Measurements from ENCODE around the gene CARS2. TPM values are rescaled to one million over a fixed set of nuclear protein-coding genes. Genes with fewer than 3 reads are reported as not detected.
A peak's percentile ranks its signal among the peaks of the same experiment; 100 is the strongest.

The CARS2 gene
- total RNA-seq, 2 donors from 2014 or later = 43.0 to 82.6 TPM

DNA sequence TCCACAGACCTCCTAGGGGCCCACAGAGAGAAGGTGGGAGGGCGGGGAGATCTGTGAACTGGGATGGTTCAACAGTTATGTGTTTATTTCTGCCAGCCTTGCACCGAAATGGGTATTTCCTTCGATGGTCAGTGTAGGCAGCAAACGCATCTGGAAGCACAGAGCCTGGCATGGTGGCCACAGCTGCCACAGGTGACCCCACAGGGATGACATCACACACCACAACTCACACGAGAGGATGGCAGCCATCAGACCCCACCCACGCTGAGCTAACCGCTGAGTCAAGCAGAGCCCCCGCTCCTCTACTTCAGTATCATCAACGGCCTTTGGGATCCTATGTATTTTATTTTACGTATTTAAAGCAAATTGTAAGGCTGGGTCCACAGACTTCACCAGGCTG lies 53.2 kb downstream of the CARS2 start:
- H3K27me3 ChIP-seq = no peaks in the 10 kb centered on the region
- no peak overlapping the region for H3K4me3 ChIP-seq
- H3K27ac ChIP-seq = no peak overlapping the region
- no peaks in the 10 kb centered on the region for H3K4me1 ChIP-seq
- TF ChIP-seq, protein P1, sequence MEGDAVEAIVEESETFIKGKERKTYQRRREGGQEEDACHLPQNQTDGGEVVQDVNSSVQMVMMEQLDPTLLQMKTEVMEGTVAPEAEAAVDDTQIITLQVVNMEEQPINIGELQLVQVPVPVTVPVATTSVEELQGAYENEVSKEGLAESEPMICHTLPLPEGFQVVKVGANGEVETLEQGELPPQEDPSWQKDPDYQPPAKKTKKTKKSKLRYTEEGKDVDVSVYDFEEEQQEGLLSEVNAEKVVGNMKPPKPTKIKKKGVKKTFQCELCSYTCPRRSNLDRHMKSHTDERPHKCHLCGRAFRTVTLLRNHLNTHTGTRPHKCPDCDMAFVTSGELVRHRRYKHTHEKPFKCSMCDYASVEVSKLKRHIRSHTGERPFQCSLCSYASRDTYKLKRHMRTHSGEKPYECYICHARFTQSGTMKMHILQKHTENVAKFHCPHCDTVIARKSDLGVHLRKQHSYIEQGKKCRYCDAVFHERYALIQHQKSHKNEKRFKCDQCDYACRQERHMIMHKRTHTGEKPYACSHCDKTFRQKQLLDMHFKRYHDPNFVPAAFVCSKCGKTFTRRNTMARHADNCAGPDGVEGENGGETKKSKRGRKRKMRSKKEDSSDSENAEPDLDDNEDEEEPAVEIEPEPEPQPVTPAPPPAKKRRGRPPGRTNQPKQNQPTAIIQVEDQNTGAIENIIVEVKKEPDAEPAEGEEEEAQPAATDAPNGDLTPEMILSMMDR (IDR thresholded peaks at IDR 0.05) = no peak
- no peak overlapping the region for H3K9ac ChIP-seq (ENCODE audit: low read depth in 2 of 2, low read length in 2 of 2)
- intact Hi-C loops (cut with DNase I) = no loop called here
- no peak for DNase-seq
- no peaks in the 10 kb centered on the region for H3K9me3 ChIP-seq
- no peaks in the 10 kb centered on the region for H3K36me3 ChIP-seq

DNA sequence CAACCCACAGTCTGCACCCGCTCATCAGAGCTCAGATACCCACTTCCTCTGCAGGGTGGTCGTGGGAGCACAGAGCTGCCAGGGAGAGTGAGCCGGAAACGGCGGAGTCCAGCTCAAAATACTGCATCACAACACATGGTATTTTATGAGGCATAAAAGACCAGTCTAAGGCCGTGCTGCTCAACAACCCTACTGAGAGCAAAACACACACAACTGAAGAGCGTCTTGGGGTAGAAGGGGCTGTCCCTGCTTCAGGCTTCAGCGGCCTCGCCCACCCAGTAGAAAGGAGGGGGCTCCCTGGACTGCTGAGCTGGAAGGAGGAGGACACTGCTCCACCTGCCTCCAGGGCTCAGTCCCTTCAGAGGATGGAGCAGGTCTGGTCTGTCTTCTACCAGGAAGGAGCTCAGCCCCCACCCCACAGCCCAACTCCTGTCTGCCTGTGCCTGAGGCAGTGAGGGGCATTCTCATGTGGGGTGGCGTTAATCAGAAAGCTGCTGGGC lies 53.6 kb downstream of the CARS2 start:
- no peak overlapping the region for H3K27ac ChIP-seq
- no peaks in the 10 kb centered on the region for H3K4me1 ChIP-seq
- H3K27me3 ChIP-seq = no peaks in the 10 kb centered on the region
- DNase-seq = no peak
- TF ChIP-seq, protein P1 (IDR thresholded peaks at IDR 0.05) = no peak
- no peaks in the 10 kb centered on the region for H3K36me3 ChIP-seq
- H3K9me3 ChIP-seq = no peaks in the 10 kb centered on the region
- intact Hi-C loops (cut with DNase I) = no loop called here
- H3K9ac ChIP-seq (ENCODE audit: low read depth in 2 of 2, low read length in 2 of 2) = no peak overlapping the region
- no peak overlapping the region for H3K4me3 ChIP-seq

DNA sequence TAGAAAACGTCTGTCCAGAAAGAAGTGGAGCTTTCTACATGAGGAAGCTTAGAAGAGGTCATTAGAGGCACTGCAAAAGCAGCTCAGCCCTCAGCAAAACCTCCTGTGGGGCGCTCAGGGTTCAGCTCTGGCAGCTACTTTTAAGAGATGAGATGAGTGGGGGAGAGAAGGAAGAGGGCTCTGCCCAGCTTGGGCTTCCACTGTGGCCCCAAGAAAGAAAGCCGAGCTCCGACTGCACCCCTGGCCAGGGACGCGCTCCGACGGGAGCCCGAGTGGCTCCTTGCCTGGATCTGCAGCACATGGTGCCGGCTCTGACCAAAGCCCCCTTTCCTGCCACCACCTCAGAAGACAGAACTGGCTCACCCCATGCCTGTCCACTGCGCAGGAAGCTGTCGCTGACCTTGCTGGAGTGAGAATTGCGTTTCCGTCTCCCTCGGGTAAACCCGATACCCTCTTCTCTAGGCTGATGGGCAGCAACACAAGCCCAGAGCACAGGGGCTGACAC lies 54.1 kb downstream of the CARS2 start:
- intact Hi-C loops (cut with DNase I) = no loop called here
- Histone ChIP-seq H3K36me3 (no peaks in the 10 kb centered on the region), H3K9me3 (no peaks in the 10 kb centered on the region), H3K27me3 (no peaks in the 10 kb centered on the region), H3K27ac (no peak overlapping the region), H3K4me3 (no peak overlapping the region), H3K9ac (ENCODE audit: low read depth in 2 of 2, low read length in 2 of 2) (no peak overlapping the region), H3K4me1 (no peaks in the 10 kb centered on the region)
- DNase-seq = no peak
- TF ChIP-seq, protein P1 (IDR thresholded peaks at IDR 0.05) = no peak

DNA sequence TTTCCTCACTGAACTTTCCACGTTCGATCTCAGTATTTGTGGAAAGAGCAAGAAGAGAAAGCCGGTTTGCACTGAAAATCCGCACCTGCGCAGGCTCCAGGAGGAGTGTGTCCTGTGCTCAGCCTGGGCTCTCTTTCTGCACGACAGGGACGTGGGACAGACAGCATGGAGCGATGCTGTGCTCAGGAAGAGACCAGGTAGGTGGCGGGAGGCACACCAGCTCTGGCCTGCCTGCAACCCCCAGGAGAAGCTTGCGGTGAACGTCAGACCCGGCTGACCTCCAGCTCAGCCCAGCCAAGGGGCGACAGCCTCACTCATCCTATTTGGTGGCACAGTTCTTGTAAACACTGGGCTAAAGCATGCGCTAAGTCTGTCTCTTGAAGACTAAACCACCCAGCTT lies 54.6 kb downstream of the CARS2 start:
- no peaks in the 10 kb centered on the region for H3K9me3 ChIP-seq
- H3K9ac ChIP-seq (ENCODE audit: low read depth in 2 of 2, low read length in 2 of 2) = no peak overlapping the region
- intact Hi-C loops (cut with DNase I) = no loop called here
- no peak overlapping the region for H3K4me3 ChIP-seq
- no peaks in the 10 kb centered on the region for H3K27me3 ChIP-seq
- DNase-seq = no peak
- TF ChIP-seq, protein P1 (IDR thresholded peaks at IDR 0.05) = no peak
- H3K27ac ChIP-seq = no peak overlapping the region
- H3K36me3 ChIP-seq = no peaks in the 10 kb centered on the region
- no peaks in the 10 kb centered on the region for H3K4me1 ChIP-seq

GRCh38 chr13:110650436-110650835 lies 55.5 kb downstream of the CARS2 start:
- Histone ChIP-seq H3K27ac (no peak overlapping the region), H3K4me1 (no peaks in the 10 kb centered on the region), H3K9ac (ENCODE audit: low read depth in 2 of 2, low read length in 2 of 2) (no peak overlapping the region), H3K4me3 (no peak overlapping the region), H3K27me3 (no peaks in the 10 kb centered on the region), H3K36me3 (no peaks in the 10 kb centered on the region), H3K9me3 (no peaks in the 10 kb centered on the region)
- DNase-seq = peak; percentile 15
- TF ChIP-seq, protein P1 (IDR thresholded peaks at IDR 0.05) = no peak
- intact Hi-C loops (cut with DNase I) = no loop called here

Measured in colonic mucosa (tissue), 4 donors.